NCI-H128 (cell line): ENCODE data around the gene SRSF12.
"Not testable (repeated sequence)": the region's sequence is repeated elsewhere in the genome, so short reads cannot be mapped to it uniquely, and the experiment has no call there.

Experiments
- DNase-seq: peaks from one replicate; lab custom pipeline; 2025; ENCODE audit not compliant: unreplicated experiment; lab: John Stamatoyannopoulos, UW

The SRSF12 gene

GRCh38 chr6:89073014-89073620 is 44.8 kb downstream of the SRSF12 start:
- no peak for DNase-seq

GRCh38 chr6:89071036-89071435 is 46.8 kb downstream of the SRSF12 start:
- DNase-seq, result no peak

- no peak for DNase-seq
Measured at GRCh38 chr6:89069536-89070163, 48.2 kb downstream of the SRSF12 start.

- DNase-seq, result no peak
Measured at GRCh38 chr6:89068695-89069094, 49.2 kb downstream of the SRSF12 start.

- no peak for DNase-seq
Measured at GRCh38 chr6:89067796-89068195, 50.1 kb downstream of the SRSF12 start.

- DNase-seq, result no peak
Measured at GRCh38 chr6:89066940-89067646, 50.8 kb downstream of the SRSF12 start.

GRCh38 chr6:89066121-89066520 is 51.8 kb downstream of the SRSF12 start:
- not testable (repeated sequence) for DNase-seq

- not testable (repeated sequence) for DNase-seq
Measured at GRCh38 chr6:89064931-89065330, 52.9 kb downstream of the SRSF12 start.

- no peak for DNase-seq
Measured at GRCh38 chr6:89063881-89064280, 54.0 kb downstream of the SRSF12 start.

GRCh38 chr6:89059227-89059626 is 58.6 kb downstream of the SRSF12 start:
- DNase-seq, result no peak

- no peak for DNase-seq
Measured at GRCh38 chr6:89058627-89059026, 59.2 kb downstream of the SRSF12 start.

- no peak for DNase-seq
Measured at GRCh38 chr6:89057759-89058158, 60.1 kb downstream of the SRSF12 start.

GRCh38 chr6:89054208-89054607 is 63.7 kb downstream of the SRSF12 start:
- DNase-seq, result no peak

- DNase-seq, result no peak
Measured at GRCh38 chr6:89051676-89052075, 66.2 kb downstream of the SRSF12 start.

- no peak for DNase-seq
Measured at GRCh38 chr6:89050697-89051096, 67.2 kb downstream of the SRSF12 start.

GRCh38 chr6:89050155-89050554 is 67.7 kb downstream of the SRSF12 start:
- no peak for DNase-seq

GRCh38 chr6:89048985-89049384 is 68.9 kb downstream of the SRSF12 start:
- no peak for DNase-seq

- DNase-seq, result no peak
Measured at GRCh38 chr6:89048288-89048923, 69.5 kb downstream of the SRSF12 start.

GRCh38 chr6:89047473-89047872 is 70.4 kb downstream of the SRSF12 start:
- no peak for DNase-seq
